HEK293 (cell line): ENCODE data around the gene MRPS2.

Source experiments
- CTCF ChIA-PET: fragments of 350-600 bp; formaldehyde crosslinking; extraction: SDS; loops from one replicate; lab custom pipeline; 2021; ENCODE audit warnings: antibody characterized with exemption; lab: Yijun Ruan, JAX
- POLR2A ChIA-PET: fragments of 300-600 bp; formaldehyde crosslinking; extraction: SDS; loops from one replicate; lab custom pipeline; 2020; ENCODE audit warnings: antibody characterized with exemption, inconsistent platforms; lab: Yijun Ruan, JAX
- H3K27ac ChIP-seq: fragments of 200-500 bp; sonication (Bioruptor generic); 2 replicates; pipeline ENCODE4 v1.5.1; 2014; ENCODE audit warnings: low read depth, low read length, control low read depth, inconsistent platforms; ENCODE audit errors: extremely low read depth
- H3K36me3 ChIP-seq, 2 experiments: fragments of 200-500 bp in 1 of 2; sonication (Bioruptor generic) in 1 of 2; 1 replicate in 1 of 2; 2 replicates in 1 of 2; pipeline ENCODE4 v1.5.1; 2014 to 2017; ENCODE audit warnings: inconsistent platforms in 2 of 2, low read length in 2 of 2; ENCODE audit not compliant: control insufficient read depth in 2 of 2, insufficient read depth in 1 of 2
- H3K4me1 ChIP-seq: fragments of 200-500 bp; sonication (Bioruptor generic); 2 replicates; pipeline ENCODE4 v1.5.1; 2014; ENCODE audit warnings: mild to moderate bottlenecking, low read length, inconsistent platforms; ENCODE audit not compliant: control insufficient read depth, insufficient read depth
- H3K4me3 ChIP-seq: 2 replicates; pipeline ENCODE4 v1.5.1; 2011; ENCODE audit warnings: low read depth, mild to moderate bottlenecking, control low read depth, low read length, moderate library complexity
- H3K9me3 ChIP-seq: fragments of 200-500 bp; sonication (Bioruptor generic); 2 replicates; pipeline ENCODE4 v1.5.1; 2014; ENCODE audit warnings: low read depth, low read length, inconsistent platforms; ENCODE audit not compliant: control insufficient read depth, insufficient read depth
- GLIS2 ChIP-seq: fragments of 450-650 bp; formaldehyde crosslinking; IDR thresholded peaks from 2 replicates; pipeline ENCODE4 v1.5.1; 2016; ENCODE audit warnings: missing biosample characterization, missing genetic modification characterization
- HOXD13 ChIP-seq: sonication (generic); formaldehyde crosslinking; IDR thresholded peaks from 2 replicates; pipeline ENCODE4 v1.8.0; 2022; ENCODE audit warnings: missing genetic modification reagents, borderline replicate concordance
- SALL2 ChIP-seq: fragments of 450-650 bp; formaldehyde crosslinking; IDR thresholded peaks from 2 replicates; pipeline ENCODE4 v1.5.0; 2017; ENCODE audit warnings: missing biosample characterization, mild to moderate bottlenecking, missing genetic modification characterization, borderline replicate concordance
- ZNF214 ChIP-seq: fragments of 450-650 bp; formaldehyde crosslinking; IDR thresholded peaks from 2 replicates; pipeline ENCODE4 v1.5.1; 2017; ENCODE audit warnings: missing biosample characterization, mild to moderate bottlenecking, missing genetic modification characterization, borderline replicate concordance
- ZNF221 ChIP-seq: fragments of 450-650 bp; formaldehyde crosslinking; IDR thresholded peaks from 2 replicates; pipeline ENCODE4 v1.5.1; 2017; ENCODE audit warnings: missing biosample characterization, missing genetic modification characterization, borderline replicate concordance
- ZNF24 ChIP-seq: fragments of 450-650 bp; formaldehyde crosslinking; IDR thresholded peaks from 2 replicates; pipeline ENCODE4 v1.5.1; 2016; ENCODE audit warnings: missing biosample characterization, missing genetic modification characterization
- ZNF354C ChIP-seq: fragments of 450-650 bp; formaldehyde crosslinking; IDR thresholded peaks from 2 replicates; pipeline ENCODE4 v1.5.1; 2016; ENCODE audit warnings: missing biosample characterization, missing genetic modification characterization, low read depth, borderline replicate concordance
- ZNF426 ChIP-seq: fragments of 450-650 bp; formaldehyde crosslinking; IDR thresholded peaks from 2 replicates; pipeline ENCODE4 v1.5.1; 2017; ENCODE audit warnings: missing biosample characterization, missing genetic modification characterization, mild to moderate bottlenecking, inconsistent platforms, moderate library complexity
- ZNF548 ChIP-seq: fragments of 450-650 bp; formaldehyde crosslinking; IDR thresholded peaks from 2 replicates; pipeline ENCODE4 v1.5.1; 2016; ENCODE audit warnings: missing biosample characterization, missing genetic modification characterization
- ZNF596 ChIP-seq: fragments of 450-650 bp; IDR thresholded peaks from 2 replicates; pipeline ENCODE4 v1.5.0; 2018; ENCODE audit warnings: missing biosample characterization, mild to moderate bottlenecking, missing genetic modification characterization, moderate library complexity
- ZNF621 ChIP-seq: fragments of 450-650 bp; formaldehyde crosslinking; IDR thresholded peaks from 2 replicates; pipeline ENCODE4 v1.5.1; 2017; ENCODE audit warnings: missing biosample characterization, missing genetic modification characterization
- ZNF660 ChIP-seq: fragments of 450-650 bp; IDR thresholded peaks from 2 replicates; pipeline ENCODE4 v1.5.1; 2018; ENCODE audit warnings: missing biosample characterization, mild to moderate bottlenecking, missing genetic modification characterization
- ZNF76 ChIP-seq: fragments of 450-650 bp; formaldehyde crosslinking; IDR thresholded peaks from 2 replicates; pipeline ENCODE4; 2016; ENCODE audit warnings: low read depth, missing biosample characterization, missing genetic modification characterization, borderline replicate concordance
- ZXDB ChIP-seq: fragments of 450-650 bp; formaldehyde crosslinking; IDR thresholded peaks from 2 replicates; pipeline ENCODE4 v1.5.1; 2016; ENCODE audit warnings: missing biosample characterization, missing genetic modification characterization
- TF ChIP-seq, protein P1 (sequence below): fragments of 450-650 bp; formaldehyde crosslinking; IDR thresholded peaks from 2 replicates; pipeline ENCODE4 v1.5.1; 2016; ENCODE audit warnings: missing biosample characterization, missing genetic modification characterization, low read depth
- TF ChIP-seq, protein P2 (sequence below): fragments of 450-650 bp; formaldehyde crosslinking; IDR thresholded peaks from 2 replicates; pipeline ENCODE4 v1.5.1; 2016; ENCODE audit warnings: missing biosample characterization, missing genetic modification characterization
- TF ChIP-seq, protein P3 (sequence below): fragments of 450-650 bp; formaldehyde crosslinking; IDR thresholded peaks from 2 replicates; pipeline ENCODE4 v1.5.1; 2016; ENCODE audit warnings: missing biosample characterization, missing genetic modification characterization, borderline replicate concordance
- TF ChIP-seq, protein P4 (sequence below): fragments of 450-650 bp; formaldehyde crosslinking; IDR thresholded peaks from 2 replicates; pipeline ENCODE4 v1.5.1; 2017; ENCODE audit warnings: missing biosample characterization, missing genetic modification characterization

Gene MRPS2

DNA sequence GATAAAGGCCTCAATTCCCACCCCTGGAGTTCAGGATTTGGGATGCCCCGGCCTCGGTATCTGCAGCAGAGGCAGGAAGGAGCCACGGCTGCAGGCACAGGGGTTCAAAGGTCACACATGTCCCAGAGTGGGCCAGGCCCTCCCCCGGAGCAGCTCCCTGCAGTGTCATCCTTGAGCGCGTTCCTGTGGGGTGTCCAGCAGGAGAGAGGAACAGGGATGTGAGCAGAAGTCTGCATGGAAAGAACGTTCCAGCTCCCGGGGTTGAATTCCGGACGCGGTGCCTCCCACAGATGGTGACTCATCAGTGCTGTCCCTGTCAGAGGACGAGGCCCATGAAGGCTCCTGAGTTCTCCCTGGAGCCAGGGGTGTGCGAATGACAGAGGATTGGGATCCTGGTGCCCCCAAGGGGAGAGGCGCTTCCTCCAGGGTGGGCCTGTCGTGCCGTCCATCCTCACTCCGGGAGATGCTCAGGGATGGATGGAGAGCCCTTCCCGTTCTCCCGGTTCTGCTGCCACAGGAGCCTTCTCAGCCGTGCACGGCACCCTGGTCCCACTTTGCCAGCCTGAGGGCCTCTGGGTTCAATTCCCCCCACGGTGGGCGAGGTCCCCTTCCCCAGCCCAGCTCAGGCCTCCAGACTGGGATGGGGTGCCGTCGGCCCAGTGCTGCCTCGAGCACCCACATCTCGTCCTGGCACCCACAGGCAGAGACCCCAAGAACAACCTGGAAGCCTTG is 23.8 kb downstream of the MRPS2 start:
- no peak overlapping the region for H3K4me3 ChIP-seq
- TF ChIP-seq ZNF354C (tag by site-specific recombination) (no peak), ZNF596 (tag by site-specific recombination) (no peak), ZNF660 (tag by site-specific recombination) (no peak), SALL2 (tag by site-specific recombination) (no peak), ZNF24 (tag by site-specific recombination) (no peak)
- H3K9me3 ChIP-seq, result no peaks in the 10 kb centered on the region
- no peak overlapping the region for H3K27ac ChIP-seq
- ChIA-PET POLR2A (no interaction called here), CTCF (no interaction called here)
- no peaks in the 10 kb centered on the region for H3K36me3 ChIP-seq
- H3K4me1 ChIP-seq, result no peaks in the 10 kb centered on the region

DNA sequence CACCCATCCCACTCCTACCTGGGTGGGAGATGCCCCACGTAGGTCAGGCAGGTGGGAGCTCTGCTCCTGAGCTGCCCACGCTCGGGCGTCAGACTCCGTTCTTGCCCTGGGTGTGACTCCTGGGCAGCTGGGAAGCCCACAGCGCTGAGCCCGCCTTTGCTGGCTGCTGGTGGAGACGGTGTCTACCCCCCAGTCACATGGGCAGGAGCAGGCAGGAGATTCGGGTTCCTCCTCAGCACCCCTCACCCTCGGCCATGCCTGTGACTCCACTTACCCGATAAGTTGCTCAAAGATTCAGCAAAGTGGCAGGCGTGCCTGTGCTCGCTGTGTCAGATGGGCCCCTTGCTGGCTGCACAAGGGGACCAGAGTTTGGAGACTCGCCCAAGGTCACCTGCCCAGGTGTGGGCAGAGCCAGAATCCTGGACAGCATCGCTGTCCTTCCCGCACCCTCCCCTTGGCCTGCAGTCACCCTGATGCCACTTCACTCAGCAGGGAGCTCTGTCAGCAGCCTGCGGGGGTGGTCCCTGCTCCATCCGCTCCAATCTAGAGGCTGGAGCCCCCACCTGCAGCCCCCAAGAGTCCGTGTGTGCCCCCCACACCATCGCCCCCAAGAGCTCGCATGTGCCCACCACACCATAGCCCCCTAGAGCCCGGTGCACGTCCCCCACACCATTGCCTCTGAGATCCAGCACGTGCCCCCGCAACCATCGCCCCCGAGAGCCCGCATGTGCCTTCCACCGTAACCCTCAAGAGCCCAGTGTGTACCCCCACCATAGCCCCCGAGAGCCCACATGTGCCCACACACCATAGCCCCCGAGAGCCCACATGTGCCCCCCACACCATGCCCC is 25.0 kb downstream of the MRPS2 start:
- TF ChIP-seq ZNF548, result no peak
- TF ChIP-seq GLIS2, result peak; percentile 11; the same call in 1 of the 2 replicates
- TF ChIP-seq, all 188 proteins: peak for 1
- Histone ChIP-seq H3K27ac (no peak overlapping the region), H3K4me1 (no peaks in the 10 kb centered on the region), H3K36me3 (no peaks in the 10 kb centered on the region), H3K9me3 (no peaks in the 10 kb centered on the region), H3K4me3 (no peak overlapping the region)
- ChIA-PET CTCF (no interaction called here), POLR2A (interaction anchor here (0.8 to 1.8 kb wide), 2 partner anchors 8 to 20 kb away, joined by 3 to 6 read pairs; no protein-coding TSS in a partner anchor)

DNA sequence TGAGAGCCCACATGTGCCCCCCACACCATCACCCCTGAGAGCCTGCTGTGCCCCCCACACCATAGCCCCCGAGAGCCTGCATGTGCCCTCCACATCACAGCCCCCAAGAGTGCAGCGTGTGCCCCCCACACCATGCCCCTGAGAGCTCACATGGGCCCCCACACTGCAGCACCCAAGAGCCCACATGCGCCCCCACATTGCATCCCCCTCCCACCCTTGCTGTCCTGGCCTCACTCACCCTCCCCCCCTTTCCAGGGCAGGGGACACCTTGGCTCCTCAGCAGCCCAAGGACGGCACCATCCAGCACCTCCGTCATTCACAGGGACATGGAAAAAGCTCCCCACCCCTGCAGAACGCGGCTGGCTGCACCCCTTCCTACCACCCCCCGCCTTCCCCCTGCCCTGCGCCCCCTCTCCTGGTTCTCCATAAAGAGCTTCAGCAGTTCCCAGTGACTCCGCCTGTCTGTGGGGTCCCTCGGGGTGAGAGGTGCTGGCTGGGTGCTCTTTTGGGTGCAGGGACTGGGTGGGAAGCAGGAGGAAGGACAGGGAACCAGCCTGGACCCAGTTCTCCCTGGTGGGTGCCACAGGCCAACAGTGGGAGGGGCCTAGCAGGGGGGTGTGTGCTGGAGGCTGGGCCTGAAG is 25.7 kb downstream of the MRPS2 start:
- ChIA-PET POLR2A (interaction anchor here (1.8 kb wide), 1 partner anchor 21 kb away, joined by 6 read pairs; no protein-coding TSS in a partner anchor), CTCF (no interaction called here)
- no peak for TF ChIP-seq ZNF76
- TF ChIP-seq, protein P1, sequence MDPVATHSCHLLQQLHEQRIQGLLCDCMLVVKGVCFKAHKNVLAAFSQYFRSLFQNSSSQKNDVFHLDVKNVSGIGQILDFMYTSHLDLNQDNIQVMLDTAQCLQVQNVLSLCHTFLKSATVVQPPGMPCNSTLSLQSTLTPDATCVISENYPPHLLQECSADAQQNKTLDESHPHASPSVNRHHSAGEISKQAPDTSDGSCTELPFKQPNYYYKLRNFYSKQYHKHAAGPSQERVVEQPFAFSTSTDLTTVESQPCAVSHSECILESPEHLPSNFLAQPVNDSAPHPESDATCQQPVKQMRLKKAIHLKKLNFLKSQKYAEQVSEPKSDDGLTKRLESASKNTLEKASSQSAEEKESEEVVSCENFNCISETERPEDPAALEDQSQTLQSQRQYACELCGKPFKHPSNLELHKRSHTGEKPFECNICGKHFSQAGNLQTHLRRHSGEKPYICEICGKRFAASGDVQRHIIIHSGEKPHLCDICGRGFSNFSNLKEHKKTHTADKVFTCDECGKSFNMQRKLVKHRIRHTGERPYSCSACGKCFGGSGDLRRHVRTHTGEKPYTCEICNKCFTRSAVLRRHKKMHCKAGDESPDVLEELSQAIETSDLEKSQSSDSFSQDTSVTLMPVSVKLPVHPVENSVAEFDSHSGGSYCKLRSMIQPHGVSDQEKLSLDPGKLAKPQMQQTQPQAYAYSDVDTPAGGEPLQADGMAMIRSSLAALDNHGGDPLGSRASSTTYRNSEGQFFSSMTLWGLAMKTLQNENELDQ (tag by site-specific recombination), result no peak
- TF ChIP-seq HOXD13 (CRISPR knock-in tag), result no peak
- TF ChIP-seq, protein P2, sequence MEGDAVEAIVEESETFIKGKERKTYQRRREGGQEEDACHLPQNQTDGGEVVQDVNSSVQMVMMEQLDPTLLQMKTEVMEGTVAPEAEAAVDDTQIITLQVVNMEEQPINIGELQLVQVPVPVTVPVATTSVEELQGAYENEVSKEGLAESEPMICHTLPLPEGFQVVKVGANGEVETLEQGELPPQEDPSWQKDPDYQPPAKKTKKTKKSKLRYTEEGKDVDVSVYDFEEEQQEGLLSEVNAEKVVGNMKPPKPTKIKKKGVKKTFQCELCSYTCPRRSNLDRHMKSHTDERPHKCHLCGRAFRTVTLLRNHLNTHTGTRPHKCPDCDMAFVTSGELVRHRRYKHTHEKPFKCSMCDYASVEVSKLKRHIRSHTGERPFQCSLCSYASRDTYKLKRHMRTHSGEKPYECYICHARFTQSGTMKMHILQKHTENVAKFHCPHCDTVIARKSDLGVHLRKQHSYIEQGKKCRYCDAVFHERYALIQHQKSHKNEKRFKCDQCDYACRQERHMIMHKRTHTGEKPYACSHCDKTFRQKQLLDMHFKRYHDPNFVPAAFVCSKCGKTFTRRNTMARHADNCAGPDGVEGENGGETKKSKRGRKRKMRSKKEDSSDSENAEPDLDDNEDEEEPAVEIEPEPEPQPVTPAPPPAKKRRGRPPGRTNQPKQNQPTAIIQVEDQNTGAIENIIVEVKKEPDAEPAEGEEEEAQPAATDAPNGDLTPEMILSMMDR (tag by site-specific recombination), result no peak
- TF ChIP-seq, protein P3, sequence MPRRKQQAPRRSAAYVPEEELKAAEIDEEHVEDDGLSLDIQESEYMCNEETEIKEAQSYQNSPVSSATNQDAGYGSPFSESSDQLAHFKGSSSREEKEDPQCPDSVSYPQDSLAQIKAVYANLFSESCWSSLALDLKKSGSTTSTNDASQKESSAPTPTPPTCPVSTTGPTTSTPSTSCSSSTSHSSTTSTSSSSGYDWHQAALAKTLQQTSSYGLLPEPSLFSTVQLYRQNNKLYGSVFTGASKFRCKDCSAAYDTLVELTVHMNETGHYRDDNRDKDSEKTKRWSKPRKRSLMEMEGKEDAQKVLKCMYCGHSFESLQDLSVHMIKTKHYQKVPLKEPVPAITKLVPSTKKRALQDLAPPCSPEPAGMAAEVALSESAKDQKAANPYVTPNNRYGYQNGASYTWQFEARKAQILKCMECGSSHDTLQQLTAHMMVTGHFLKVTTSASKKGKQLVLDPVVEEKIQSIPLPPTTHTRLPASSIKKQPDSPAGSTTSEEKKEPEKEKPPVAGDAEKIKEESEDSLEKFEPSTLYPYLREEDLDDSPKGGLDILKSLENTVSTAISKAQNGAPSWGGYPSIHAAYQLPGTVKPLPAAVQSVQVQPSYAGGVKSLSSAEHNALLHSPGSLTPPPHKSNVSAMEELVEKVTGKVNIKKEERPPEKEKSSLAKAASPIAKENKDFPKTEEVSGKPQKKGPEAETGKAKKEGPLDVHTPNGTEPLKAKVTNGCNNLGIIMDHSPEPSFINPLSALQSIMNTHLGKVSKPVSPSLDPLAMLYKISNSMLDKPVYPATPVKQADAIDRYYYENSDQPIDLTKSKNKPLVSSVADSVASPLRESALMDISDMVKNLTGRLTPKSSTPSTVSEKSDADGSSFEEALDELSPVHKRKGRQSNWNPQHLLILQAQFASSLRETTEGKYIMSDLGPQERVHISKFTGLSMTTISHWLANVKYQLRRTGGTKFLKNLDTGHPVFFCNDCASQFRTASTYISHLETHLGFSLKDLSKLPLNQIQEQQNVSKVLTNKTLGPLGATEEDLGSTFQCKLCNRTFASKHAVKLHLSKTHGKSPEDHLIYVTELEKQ (tag by site-specific recombination), result no peak
- no peak for TF ChIP-seq ZNF621 (tag by site-specific recombination)
- no peak for TF ChIP-seq ZNF221 (tag by site-specific recombination)
- TF ChIP-seq ZXDB (tag by site-specific recombination), result no peak
- no peak for TF ChIP-seq ZNF214 (tag by site-specific recombination)
- no peak for TF ChIP-seq ZNF426 (tag by site-specific recombination)
- TF ChIP-seq, protein P4, sequence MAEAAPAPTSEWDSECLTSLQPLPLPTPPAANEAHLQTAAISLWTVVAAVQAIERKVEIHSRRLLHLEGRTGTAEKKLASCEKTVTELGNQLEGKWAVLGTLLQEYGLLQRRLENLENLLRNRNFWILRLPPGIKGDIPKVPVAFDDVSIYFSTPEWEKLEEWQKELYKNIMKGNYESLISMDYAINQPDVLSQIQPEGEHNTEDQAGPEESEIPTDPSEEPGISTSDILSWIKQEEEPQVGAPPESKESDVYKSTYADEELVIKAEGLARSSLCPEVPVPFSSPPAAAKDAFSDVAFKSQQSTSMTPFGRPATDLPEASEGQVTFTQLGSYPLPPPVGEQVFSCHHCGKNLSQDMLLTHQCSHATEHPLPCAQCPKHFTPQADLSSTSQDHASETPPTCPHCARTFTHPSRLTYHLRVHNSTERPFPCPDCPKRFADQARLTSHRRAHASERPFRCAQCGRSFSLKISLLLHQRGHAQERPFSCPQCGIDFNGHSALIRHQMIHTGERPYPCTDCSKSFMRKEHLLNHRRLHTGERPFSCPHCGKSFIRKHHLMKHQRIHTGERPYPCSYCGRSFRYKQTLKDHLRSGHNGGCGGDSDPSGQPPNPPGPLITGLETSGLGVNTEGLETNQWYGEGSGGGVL (tag by site-specific recombination), result no peak
- Histone ChIP-seq H3K4me3 (no peak overlapping the region), H3K4me1 (no peaks in the 10 kb centered on the region), H3K9me3 (no peaks in the 10 kb centered on the region), H3K27ac (no peak overlapping the region), H3K36me3 (no peaks in the 10 kb centered on the region)
